Measurements from ENCODE around the gene LZTS3.
A peak's percentile ranks its signal among the peaks of the same experiment; 100 is the strongest.

The LZTS3 gene

GRCh38 chr20:3164763-3165410 lies 8.5 kb downstream of the LZTS3 start:
- Histone ChIP-seq H3K4me3 (ENCODE audit: low read depth in 1 of 2, low read length in 2 of 2) (no peak overlapping the region), H3K36me3 (ENCODE audit: control insufficient read depth in 1 of 2, insufficient read depth in 2 of 2, low read length in 2 of 2) (no peaks in the 10 kb centered on the region), H3K27ac (ENCODE audit: low read length) (no peak overlapping the region), H3K4me1 (ENCODE audit: control insufficient read depth in 1 of 2, insufficient read depth in 2 of 2, low read length in 2 of 2) (peaks cover 0 to 9% of the 10 kb centered on the region in 2 donors), H3K9me3 (ENCODE audit: control insufficient read depth in 1 of 2, low read length in 2 of 2) (no peaks in the 10 kb centered on the region), H3K27me3 (ENCODE audit: low read depth, low read length) (no peaks in the 10 kb centered on the region)

DNA sequence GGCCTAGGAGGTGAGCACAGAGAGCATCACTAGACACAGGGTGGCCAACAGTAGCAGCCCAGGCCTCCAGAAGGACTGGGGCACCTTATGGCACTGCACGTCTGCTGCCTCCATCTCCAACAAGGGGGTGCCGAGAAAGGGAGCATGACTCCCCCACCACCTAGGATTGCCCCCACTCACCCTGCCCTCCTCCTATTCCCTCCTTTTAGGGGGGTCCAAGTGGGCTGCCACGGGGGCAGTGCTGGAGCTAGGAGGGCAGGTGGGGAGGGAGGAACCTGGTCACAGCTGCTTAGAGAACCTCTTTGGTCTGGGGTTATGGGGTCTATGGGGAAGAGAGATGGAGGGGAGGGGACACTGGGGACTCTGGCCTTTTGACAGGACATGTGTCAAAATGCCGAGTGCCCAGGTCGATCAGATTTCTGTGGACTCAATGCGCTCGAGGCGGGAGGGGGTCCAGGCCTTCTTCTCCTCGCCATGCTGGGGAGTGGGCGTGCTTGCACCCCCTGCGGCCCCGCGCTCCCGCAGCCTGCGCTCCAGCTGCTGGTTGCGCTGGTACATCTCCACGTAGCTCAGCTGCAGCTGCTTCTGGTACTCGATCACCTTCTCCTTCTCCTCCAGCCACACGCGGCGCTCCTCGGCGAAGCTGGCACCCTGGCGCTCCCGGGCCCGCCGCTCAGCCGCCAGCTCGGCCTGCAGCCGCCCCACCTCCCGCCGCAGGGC lies 9.1 kb downstream of the LZTS3 start:
- Histone ChIP-seq H3K36me3 (ENCODE audit: control insufficient read depth in 1 of 2, insufficient read depth in 2 of 2, low read length in 2 of 2) (no peaks in the 10 kb centered on the region), H3K27ac (ENCODE audit: low read length) (no peak overlapping the region), H3K9me3 (ENCODE audit: control insufficient read depth in 1 of 2, low read length in 2 of 2) (no peaks in the 10 kb centered on the region), H3K4me1 (ENCODE audit: control insufficient read depth in 1 of 2, insufficient read depth in 2 of 2, low read length in 2 of 2) (peaks cover 0 to 9% of the 10 kb centered on the region in 2 donors), H3K4me3 (ENCODE audit: low read depth in 1 of 2, low read length in 2 of 2) (no peak overlapping the region), H3K27me3 (ENCODE audit: low read depth, low read length) (no peaks in the 10 kb centered on the region)

DNA sequence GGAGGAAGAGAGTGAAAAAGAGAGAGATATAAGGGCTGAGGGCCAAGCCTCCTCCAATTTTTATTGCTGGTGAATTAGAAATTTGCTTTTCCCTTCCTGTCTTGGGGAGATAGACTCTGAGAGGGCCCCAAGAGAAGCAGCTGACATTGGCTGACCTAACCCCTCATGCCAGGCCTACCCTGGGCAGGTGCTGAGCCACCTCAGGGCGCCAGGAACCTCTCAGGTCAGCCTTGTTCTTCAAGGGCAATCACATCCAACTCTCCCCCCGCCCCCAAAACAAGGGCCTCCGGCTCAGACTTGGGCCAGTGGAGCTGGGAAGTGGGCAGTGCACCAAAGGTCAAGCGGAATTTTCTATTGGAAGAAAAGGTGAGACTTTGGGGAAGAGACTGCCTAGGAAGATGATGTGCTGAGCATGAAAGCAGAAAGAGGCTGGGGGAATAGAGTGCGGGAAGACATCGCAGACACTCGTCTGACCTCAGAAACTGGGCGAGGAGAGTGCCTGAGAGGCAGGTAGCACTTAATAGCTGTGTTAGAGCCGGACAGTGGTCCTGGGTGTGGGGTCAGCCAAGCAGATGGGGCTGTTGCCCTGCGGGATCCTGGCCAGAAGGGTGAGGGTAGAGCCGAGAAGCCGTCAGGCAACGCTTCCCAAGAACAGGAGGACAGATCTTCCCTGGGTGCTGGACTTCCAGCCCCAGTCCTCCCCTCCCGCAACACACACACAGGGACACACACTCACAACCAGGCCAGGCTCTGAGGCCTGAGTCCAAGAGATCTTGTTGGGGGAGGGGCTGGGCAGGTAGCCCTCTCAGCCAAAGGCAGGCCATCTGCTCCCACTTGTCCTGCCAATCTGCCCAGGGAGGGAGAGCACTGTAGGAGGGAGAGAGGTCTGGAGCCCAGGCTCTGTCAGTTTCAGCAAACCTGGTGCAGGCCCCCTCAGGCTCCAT lies 10.0 kb downstream of the LZTS3 start:
- no peak overlapping the region for H3K27ac ChIP-seq (ENCODE audit: low read length)
- H3K4me3 ChIP-seq (ENCODE audit: low read depth in 1 of 2, low read length in 2 of 2), result no peak overlapping the region

GRCh38 chr20:3162080-3162611 lies 11.2 kb downstream of the LZTS3 start:
- no peak overlapping the region for H3K27ac ChIP-seq (ENCODE audit: low read length)
- no peaks in the 10 kb centered on the region for H3K9me3 ChIP-seq (ENCODE audit: control insufficient read depth in 1 of 2, low read length in 2 of 2)
- H3K4me1 ChIP-seq (ENCODE audit: control insufficient read depth in 1 of 2, insufficient read depth in 2 of 2, low read length in 2 of 2), result peaks cover 10 to 27% of the 10 kb centered on the region in 2 donors
- H3K4me3 ChIP-seq (ENCODE audit: low read depth in 1 of 2, low read length in 2 of 2), result no peak overlapping the region
- H3K27me3 ChIP-seq (ENCODE audit: low read depth, low read length), result no peaks in the 10 kb centered on the region
- H3K36me3 ChIP-seq (ENCODE audit: control insufficient read depth in 1 of 2, insufficient read depth in 2 of 2, low read length in 2 of 2), result no peaks in the 10 kb centered on the region

More for the DNA sequence above, 10.0 kb downstream of the LZTS3 start:
- Histone ChIP-seq H3K4me1 (ENCODE audit: control insufficient read depth in 1 of 2, insufficient read depth in 2 of 2, low read length in 2 of 2) (peaks cover 0 to 15% of the 10 kb centered on the region in 2 donors), H3K36me3 (ENCODE audit: control insufficient read depth in 1 of 2, insufficient read depth in 2 of 2, low read length in 2 of 2) (no peaks in the 10 kb centered on the region), H3K9me3 (ENCODE audit: control insufficient read depth in 1 of 2, low read length in 2 of 2) (no peaks in the 10 kb centered on the region), H3K27me3 (ENCODE audit: low read depth, low read length) (no peaks in the 10 kb centered on the region)

- no peak overlapping the region for H3K4me3 ChIP-seq (ENCODE audit: low read depth in 1 of 2, low read length in 2 of 2)
- no peak overlapping the region for H3K27ac ChIP-seq (ENCODE audit: low read length)
- no peaks in the 10 kb centered on the region for H3K27me3 ChIP-seq (ENCODE audit: low read depth, low read length)
- peaks cover 16 to 33% of the 10 kb centered on the region in 2 donors for H3K4me1 ChIP-seq (ENCODE audit: control insufficient read depth in 1 of 2, insufficient read depth in 2 of 2, low read length in 2 of 2)
- no peaks in the 10 kb centered on the region for H3K36me3 ChIP-seq (ENCODE audit: control insufficient read depth in 1 of 2, insufficient read depth in 2 of 2, low read length in 2 of 2)
- H3K9me3 ChIP-seq (ENCODE audit: control insufficient read depth in 1 of 2, low read length in 2 of 2), result no peaks in the 10 kb centered on the region
These were observed 11.9 kb downstream of the LZTS3 start for GRCh38 chr20:3161316-3162079.

- H3K36me3 ChIP-seq (ENCODE audit: control insufficient read depth in 1 of 2, insufficient read depth in 2 of 2, low read length in 2 of 2), result no peaks in the 10 kb centered on the region
- H3K4me1 ChIP-seq (ENCODE audit: control insufficient read depth in 1 of 2, insufficient read depth in 2 of 2, low read length in 2 of 2), result peaks cover 17 to 31% of the 10 kb centered on the region in 2 donors
- H3K27me3 ChIP-seq (ENCODE audit: low read depth, low read length), result no peaks in the 10 kb centered on the region
- no peaks in the 10 kb centered on the region for H3K9me3 ChIP-seq (ENCODE audit: control insufficient read depth in 1 of 2, low read length in 2 of 2)
- H3K27ac ChIP-seq (ENCODE audit: low read length), result no peak overlapping the region
- H3K4me3 ChIP-seq (ENCODE audit: low read depth in 1 of 2, low read length in 2 of 2), result peak overlapping the region in 1 of 2 donors; percentile 96
These were observed 12.9 kb downstream of the LZTS3 start for GRCh38 chr20:3160418-3160817.

DNA sequence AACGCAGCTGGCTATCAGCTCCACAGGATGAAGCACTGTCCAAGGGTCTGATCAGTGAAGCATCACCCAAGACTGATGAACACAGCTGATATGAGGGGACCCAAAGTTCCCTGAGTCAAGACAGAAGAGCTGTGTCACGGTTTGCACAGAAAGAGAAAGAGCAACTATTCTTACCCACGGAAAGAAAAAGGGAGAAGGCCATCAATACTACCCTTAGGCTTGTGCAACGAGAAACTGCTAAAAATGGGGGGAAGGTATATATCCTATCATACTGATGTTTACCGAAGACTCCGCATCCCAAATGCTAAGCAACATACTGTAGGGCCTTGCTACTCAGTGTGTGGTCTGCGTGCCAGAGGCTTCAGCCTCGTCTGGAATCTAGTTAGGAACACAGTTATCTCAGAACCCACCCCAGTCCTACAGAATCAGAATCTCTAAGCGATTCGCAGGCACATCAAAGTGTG lies 14.3 kb downstream of the LZTS3 start:
- no peaks in the 10 kb centered on the region for H3K9me3 ChIP-seq (ENCODE audit: control insufficient read depth in 1 of 2, low read length in 2 of 2)
- peak overlapping the region; percentile 80 for H3K27ac ChIP-seq (ENCODE audit: low read length)
- H3K4me1 ChIP-seq (ENCODE audit: control insufficient read depth in 1 of 2, insufficient read depth in 2 of 2, low read length in 2 of 2), result peaks cover 17 to 28% of the 10 kb centered on the region in 2 donors
- H3K4me3 ChIP-seq (ENCODE audit: low read depth in 1 of 2, low read length in 2 of 2), result peak overlapping the region; percentile 95 to 96
- H3K36me3 ChIP-seq (ENCODE audit: control insufficient read depth in 1 of 2, insufficient read depth in 2 of 2, low read length in 2 of 2), result peaks cover 0 to 4% of the 10 kb centered on the region in 2 donors
- no peaks in the 10 kb centered on the region for H3K27me3 ChIP-seq (ENCODE audit: low read depth, low read length)

DNA sequence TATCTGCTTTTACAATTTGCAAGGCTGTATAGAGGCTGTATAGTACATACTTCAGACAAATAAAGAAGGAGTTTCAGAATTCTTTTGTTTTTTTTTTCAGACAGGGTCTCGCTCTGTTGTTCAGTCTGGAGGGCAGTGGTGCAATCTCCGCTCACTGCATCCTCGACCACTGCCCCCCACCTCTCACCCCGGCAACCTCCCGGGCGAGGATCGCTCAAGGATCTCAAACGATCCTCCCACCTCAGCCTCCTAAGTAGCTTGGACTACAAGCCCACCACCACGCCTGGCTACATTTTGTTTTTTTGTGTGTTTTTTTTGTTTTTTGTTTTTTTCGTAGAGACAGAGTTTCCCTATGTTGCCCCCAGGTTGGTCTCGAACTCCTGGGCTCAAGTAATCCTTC lies 15.5 kb downstream of the LZTS3 start:
- H3K4me1 ChIP-seq (ENCODE audit: control insufficient read depth in 1 of 2, insufficient read depth in 2 of 2, low read length in 2 of 2), result peaks cover 17 to 34% of the 10 kb centered on the region in 2 donors
- H3K9me3 ChIP-seq (ENCODE audit: control insufficient read depth in 1 of 2, low read length in 2 of 2), result no peaks in the 10 kb centered on the region
- H3K27ac ChIP-seq (ENCODE audit: low read length), result peak overlapping the region; percentile 45
- H3K36me3 ChIP-seq (ENCODE audit: control insufficient read depth in 1 of 2, insufficient read depth in 2 of 2, low read length in 2 of 2), result peaks cover 0 to 5% of the 10 kb centered on the region in 2 donors
- no peaks in the 10 kb centered on the region for H3K27me3 ChIP-seq (ENCODE audit: low read depth, low read length)
- H3K4me3 ChIP-seq (ENCODE audit: low read depth in 1 of 2, low read length in 2 of 2), result peak overlapping the region in 1 of 2 donors; percentile 16

GRCh38 chr20:3156811-3157619 lies 16.3 kb downstream of the LZTS3 start:
- Histone ChIP-seq H3K36me3 (ENCODE audit: control insufficient read depth in 1 of 2, insufficient read depth in 2 of 2, low read length in 2 of 2) (peaks cover 0 to 5% of the 10 kb centered on the region in 2 donors), H3K4me1 (ENCODE audit: control insufficient read depth in 1 of 2, insufficient read depth in 2 of 2, low read length in 2 of 2) (peaks cover 17 to 38% of the 10 kb centered on the region in 2 donors), H3K9me3 (ENCODE audit: control insufficient read depth in 1 of 2, low read length in 2 of 2) (no peaks in the 10 kb centered on the region), H3K4me3 (ENCODE audit: low read depth in 1 of 2, low read length in 2 of 2) (peak overlapping the region in 1 of 2 donors; percentile 16), H3K27ac (ENCODE audit: low read length) (peak overlapping the region; percentile 45), H3K27me3 (ENCODE audit: low read depth, low read length) (no peaks in the 10 kb centered on the region)
